ENCODE results near the gene C1QTNF4.

DNA sequence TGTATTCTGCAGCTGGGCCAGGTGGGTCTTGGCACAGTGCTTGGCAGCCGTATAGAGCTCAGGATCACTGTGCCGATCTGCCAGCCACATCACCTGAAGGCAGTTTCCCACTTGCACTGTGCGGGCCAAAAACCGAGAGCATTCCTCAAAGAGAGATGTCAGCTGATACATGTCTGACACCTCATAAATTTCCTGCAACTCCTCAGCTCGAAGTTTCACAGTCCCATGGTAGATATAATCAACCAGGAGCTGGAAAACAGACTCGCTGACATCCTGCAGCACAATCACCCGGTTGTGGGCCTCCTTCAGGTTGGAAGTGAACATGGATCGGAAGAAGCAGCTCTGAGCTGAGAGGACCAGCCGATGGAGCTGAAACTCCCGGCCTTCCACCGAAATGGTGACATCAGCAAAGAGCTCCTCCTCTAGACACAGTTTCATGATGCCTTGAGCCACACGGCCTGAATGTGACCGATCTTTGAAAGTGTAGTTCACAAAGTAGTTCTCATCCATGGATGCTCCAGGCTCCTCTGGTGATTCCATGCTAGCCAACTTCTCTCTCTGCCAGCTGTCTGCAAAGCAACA is 16.7 kb downstream of the C1QTNF4 start:
- TF ChIP-seq POLR2A (IDR thresholded peaks at IDR 0.05) = no peak
- no peak for TF ChIP-seq CTCF (IDR thresholded peaks at IDR 0.05 in 8 of 11, conservative IDR thresholded peaks at IDR 0.05 in 3 of 11)
- no peak for TF ChIP-seq POLR2AphosphoS5 (IDR thresholded peaks at IDR 0.05)
